Esophagus muscularis mucosa (tissue), 3 donors: ENCODE measurements around the gene TMEM14A.

Experiments
- CTCF ChIP-seq, 3 experiments: fragments of 200-600 bp in 2 of 3; fragments of 450-650 bp in 1 of 3; sonication (generic) in 2 of 3; IDR thresholded peaks; one replicate each; pipeline ENCODE4 v1.5.1; 2017 to 2019; ENCODE audit warnings: antibody characterized with exemption in 3 of 3, mild to moderate bottlenecking in 2 of 3, moderate library complexity in 1 of 3
- POLR2A ChIP-seq: fragments of 450-650 bp; IDR thresholded peaks from one replicate; pipeline ENCODE4 v1.6.1; 2017; ENCODE audit warnings: antibody characterized with exemption, moderate library complexity, mild to moderate bottlenecking, low read depth

- no peak for TF ChIP-seq POLR2A
- no peak for TF ChIP-seq CTCF (IDR thresholded peaks at IDR 0.05)
Measured at GRCh38 chr6:52728394-52728793, 57.5 kb downstream of the TMEM14A start.
